ENCODE data around the gene SYNM. TPM values are rescaled to one million over a fixed set of nuclear protein-coding genes. Genes with fewer than 3 reads are reported as not detected.

The SYNM gene
- total RNA-seq, 1 donor from 2014 or later, result 378 TPM

DNA sequence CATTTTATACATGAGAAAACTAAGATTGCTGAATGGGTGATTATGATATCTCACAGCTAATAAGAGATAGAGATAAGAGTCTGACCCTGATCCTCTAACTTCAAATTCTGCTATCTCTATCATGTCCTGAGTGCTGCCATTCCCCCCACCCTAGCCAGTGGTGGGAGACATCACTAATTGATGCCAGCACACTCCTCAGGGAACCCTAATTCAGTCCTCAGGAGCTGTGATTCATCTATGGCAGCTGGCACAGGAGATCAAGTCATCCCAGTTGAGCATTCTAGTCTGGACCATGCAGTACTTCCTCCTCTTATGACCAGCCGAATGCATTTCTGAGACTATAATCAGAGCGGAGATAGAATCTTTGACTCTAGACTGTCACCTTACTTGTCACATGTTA, 71.9 kb downstream of the SYNM start:
- Histone ChIP-seq H3K4me3 (no peak overlapping the region), H3K9me3 (replicated peaks) (no peaks in the 10 kb centered on the region), H3K36me3 (peaks cover 12% of the 10 kb centered on the region), H3K27ac (replicated peaks) (peak overlapping the region; percentile 91), H3K27me3 (ENCODE audit: low read depth) (no peaks in the 10 kb centered on the region), H3K4me1 (peaks cover 72% of the 10 kb centered on the region)
- TF ChIP-seq, protein P1, sequence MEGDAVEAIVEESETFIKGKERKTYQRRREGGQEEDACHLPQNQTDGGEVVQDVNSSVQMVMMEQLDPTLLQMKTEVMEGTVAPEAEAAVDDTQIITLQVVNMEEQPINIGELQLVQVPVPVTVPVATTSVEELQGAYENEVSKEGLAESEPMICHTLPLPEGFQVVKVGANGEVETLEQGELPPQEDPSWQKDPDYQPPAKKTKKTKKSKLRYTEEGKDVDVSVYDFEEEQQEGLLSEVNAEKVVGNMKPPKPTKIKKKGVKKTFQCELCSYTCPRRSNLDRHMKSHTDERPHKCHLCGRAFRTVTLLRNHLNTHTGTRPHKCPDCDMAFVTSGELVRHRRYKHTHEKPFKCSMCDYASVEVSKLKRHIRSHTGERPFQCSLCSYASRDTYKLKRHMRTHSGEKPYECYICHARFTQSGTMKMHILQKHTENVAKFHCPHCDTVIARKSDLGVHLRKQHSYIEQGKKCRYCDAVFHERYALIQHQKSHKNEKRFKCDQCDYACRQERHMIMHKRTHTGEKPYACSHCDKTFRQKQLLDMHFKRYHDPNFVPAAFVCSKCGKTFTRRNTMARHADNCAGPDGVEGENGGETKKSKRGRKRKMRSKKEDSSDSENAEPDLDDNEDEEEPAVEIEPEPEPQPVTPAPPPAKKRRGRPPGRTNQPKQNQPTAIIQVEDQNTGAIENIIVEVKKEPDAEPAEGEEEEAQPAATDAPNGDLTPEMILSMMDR (IDR thresholded peaks at IDR 0.05; ENCODE audit: borderline replicate concordance), result no peak
- intact Hi-C loops (cut with micrococcal nuclease), result no loop called here
- DNase-seq, result no peak

DNA sequence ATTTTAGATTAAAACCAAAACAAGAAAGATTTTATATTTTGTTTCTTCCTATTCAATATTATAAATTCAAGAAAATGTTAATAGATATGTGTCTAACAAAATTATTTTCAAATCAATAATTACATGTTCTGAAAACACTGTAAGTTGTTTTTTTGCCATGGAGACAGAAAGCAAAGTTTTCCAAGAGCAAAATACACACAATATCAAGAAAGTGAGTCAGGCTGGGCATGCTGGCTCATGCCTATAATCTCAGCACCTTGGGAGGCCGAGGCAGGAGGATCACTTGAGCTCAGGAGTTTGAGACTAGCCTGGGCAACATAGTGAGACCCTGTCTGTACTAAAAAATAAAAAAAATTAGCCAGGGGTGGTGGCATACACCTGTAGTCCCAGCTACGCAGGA, 72.8 kb downstream of the SYNM start:
- intact Hi-C loops (cut with micrococcal nuclease), result no loop called here
- DNase-seq, result no peak
- H3K36me3 ChIP-seq, result peaks cover 3% of the 10 kb centered on the region
- H3K27ac ChIP-seq (replicated peaks), result no peak overlapping the region
- H3K4me3 ChIP-seq, result no peak overlapping the region
- no peaks in the 10 kb centered on the region for H3K9me3 ChIP-seq (replicated peaks)
- H3K27me3 ChIP-seq (ENCODE audit: low read depth), result no peaks in the 10 kb centered on the region
- TF ChIP-seq, protein P1 (IDR thresholded peaks at IDR 0.05; ENCODE audit: borderline replicate concordance), result no peak
- peaks cover 80% of the 10 kb centered on the region for H3K4me1 ChIP-seq

DNA sequence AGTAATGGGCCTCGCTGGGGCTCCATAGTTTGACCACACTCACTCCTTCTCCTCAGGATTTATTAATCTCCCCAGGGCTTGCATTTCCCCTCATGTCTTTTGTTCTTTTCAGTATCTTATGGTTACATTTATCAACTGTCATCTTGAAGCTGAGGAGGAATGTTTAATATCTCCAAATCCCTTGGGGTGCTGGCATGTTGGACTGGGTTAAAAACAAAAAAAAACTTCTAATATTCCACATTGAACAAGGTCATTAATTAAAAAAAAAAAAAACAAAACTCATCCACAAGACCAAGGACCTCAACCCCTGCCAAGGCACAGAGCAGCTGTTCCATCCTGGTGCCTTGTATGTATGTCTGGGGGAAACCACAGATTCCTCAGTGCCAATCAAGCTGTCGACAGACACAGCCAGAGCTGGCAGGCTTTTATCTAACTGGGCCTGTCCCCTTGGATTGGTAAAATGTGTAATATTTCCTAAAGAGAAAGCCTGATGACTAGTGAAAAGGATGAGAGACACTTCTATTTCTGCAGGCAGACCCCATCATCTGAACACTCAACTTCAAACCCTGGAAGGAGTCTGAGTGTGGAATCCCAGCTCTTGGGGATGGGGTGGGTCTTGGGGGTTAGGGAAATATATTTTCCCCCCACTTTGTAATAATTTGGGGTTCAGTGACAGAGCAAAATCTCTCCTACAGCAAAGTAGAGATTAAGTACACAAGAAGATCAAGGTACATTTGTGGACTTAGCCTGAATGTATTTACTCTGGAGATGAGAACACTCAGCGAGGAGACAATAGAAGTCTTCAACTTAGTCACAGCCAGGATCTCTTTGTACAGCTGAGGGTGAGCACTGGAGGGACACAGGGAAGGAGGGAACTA, 75.4 kb downstream of the SYNM start:
- Histone ChIP-seq H3K36me3 (no peaks in the 10 kb centered on the region), H3K27ac (replicated peaks) (peak overlapping the region; percentile 88), H3K27me3 (ENCODE audit: low read depth) (no peaks in the 10 kb centered on the region), H3K4me3 (no peak overlapping the region), H3K9me3 (replicated peaks) (no peaks in the 10 kb centered on the region), H3K4me1 (peaks cover 58% of the 10 kb centered on the region)
- TF ChIP-seq, protein P1 (IDR thresholded peaks at IDR 0.05; ENCODE audit: borderline replicate concordance), result no peak
- intact Hi-C loops (cut with micrococcal nuclease), result no loop called here
- DNase-seq, result no peak

DNA sequence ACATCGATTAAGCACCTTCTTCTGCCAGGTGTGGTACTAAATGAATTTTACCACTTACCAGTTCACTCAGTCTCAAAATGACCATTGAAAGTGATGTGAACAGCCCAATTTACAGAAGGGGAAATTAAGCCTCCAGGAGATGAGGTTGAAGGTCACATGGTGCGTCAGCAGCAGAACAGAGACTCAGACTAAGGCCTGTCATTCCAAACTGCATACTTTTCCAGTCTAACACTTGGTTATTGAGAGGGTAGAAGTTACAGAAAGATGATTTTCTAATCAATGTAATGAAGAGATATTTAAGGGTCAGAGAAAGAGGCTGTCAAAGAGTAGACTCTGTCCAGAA, 76.1 kb downstream of the SYNM start:
- Histone ChIP-seq H3K27me3 (ENCODE audit: low read depth) (no peaks in the 10 kb centered on the region), H3K27ac (replicated peaks) (peak overlapping the region; percentile 88), H3K4me3 (no peak overlapping the region), H3K9me3 (replicated peaks) (no peaks in the 10 kb centered on the region), H3K4me1 (peaks cover 52% of the 10 kb centered on the region), H3K36me3 (no peaks in the 10 kb centered on the region)
- no peak for DNase-seq
- intact Hi-C loops (cut with micrococcal nuclease), result no loop called here
- TF ChIP-seq, protein P1 (IDR thresholded peaks at IDR 0.05; ENCODE audit: borderline replicate concordance), result no peak

DNA sequence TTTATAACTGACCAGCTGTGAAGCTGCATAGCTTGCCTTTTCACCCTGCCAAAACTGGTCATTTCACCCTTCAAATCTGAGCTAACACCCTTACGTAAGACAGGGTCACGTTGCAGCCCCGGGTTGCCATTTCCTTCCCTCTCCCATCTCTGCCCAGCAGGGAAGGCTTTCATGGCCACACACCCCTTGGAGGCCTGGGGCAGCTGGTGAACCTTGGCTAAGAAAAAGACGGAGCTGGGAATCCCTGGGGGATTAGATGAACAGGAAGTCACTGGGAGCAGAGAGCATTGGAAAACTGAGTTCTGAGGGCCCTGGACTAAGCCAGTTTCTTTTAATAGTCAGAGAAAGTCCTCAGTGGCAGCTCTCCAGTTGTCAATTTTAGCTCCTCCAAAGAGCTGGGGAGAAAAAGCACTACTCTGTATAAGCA, 76.7 kb downstream of the SYNM start:
- H3K36me3 ChIP-seq, result no peaks in the 10 kb centered on the region
- peak overlapping the region; percentile 88 for H3K27ac ChIP-seq (replicated peaks)
- no peaks in the 10 kb centered on the region for H3K9me3 ChIP-seq (replicated peaks)
- DNase-seq, result no peak
- peak overlapping the region; percentile 15 for H3K4me3 ChIP-seq
- TF ChIP-seq, protein P1 (IDR thresholded peaks at IDR 0.05; ENCODE audit: borderline replicate concordance), result no peak
- H3K4me1 ChIP-seq, result peaks cover 46% of the 10 kb centered on the region
- intact Hi-C loops (cut with micrococcal nuclease), result no loop called here
- no peaks in the 10 kb centered on the region for H3K27me3 ChIP-seq (ENCODE audit: low read depth)
